ENCODE data around the gene BEND2.
"Not testable (repeated sequence)": the region's sequence is repeated elsewhere in the genome, so short reads cannot be mapped to it uniquely, and the experiment has no call there.

The BEND2 gene

GRCh38 chrX:18220786-18221185 is at the start of gene BEND2:
BEND2 (minus strand) TSS chrX:18220886; CDS start chrX:18220750, 136 bp downstream.
- in situ Hi-C loops (cut with MboI; ENCODE audit: low sequenced_read_pairs) = no loop called here

GRCh38 chrX:18255059-18255458 is 34.4 kb upstream of the BEND2 start:
- in situ Hi-C loops (cut with MboI; ENCODE audit: low sequenced_read_pairs) = no loop called here

DNA sequence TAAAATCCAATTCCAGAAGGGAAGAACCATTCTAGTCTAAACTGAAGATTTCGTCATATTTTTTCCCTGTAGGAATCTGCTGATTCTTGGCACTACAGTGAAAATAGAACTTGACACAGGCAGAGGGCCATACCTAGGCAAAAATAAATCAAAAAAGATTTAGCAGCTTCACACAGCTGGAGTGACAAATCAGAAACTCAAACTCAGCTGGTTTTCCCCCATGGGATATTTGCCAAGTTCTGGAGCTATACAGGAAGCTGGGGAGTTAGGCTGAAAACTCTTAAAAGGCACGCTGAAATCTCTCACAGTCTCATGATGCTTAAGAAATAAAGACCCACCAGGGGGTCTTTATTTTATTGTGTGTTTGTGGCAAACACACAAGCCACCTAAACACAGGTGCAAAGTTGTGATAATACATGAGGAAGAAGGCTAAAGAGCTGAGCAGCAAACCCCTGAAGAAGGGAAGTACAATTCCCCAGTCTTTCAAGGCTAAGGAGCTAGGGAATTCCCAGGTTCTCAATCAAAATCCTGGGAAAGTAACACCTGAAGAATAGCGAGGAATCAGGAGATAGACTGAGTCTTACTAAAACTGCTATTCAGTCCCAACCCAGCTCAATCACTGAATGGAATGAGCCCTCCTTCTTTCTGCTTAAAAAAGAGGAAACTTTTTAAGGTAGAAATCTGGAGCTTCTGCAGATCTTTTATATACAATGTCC is 32.1 kb upstream of the BEND2 start:
- in situ Hi-C loops (cut with MboI; ENCODE audit: low sequenced_read_pairs) = no loop called here

DNA sequence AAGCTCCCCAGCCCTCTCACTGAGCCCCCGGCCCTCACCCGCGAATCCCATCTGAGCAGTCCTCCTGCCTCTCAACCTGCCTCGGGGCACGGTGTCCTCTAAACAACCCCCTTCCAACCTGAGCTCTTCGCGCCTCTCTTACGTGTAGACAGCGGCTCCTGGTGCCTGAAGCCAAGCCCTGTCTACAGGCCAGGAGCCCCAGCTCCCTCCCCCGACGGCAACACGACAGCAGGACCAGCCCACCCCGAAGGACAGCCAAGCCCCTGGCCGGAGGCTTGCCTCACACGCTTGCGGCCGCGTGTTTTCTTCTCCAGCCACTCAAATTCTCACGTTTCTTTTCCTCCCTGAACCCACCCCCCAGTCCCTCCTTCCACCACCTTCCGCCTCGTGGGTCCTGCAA is 9.0 kb upstream of the BEND2 start:
- in situ Hi-C loops (cut with MboI; ENCODE audit: low sequenced_read_pairs) = not testable (repeated sequence)

DNA sequence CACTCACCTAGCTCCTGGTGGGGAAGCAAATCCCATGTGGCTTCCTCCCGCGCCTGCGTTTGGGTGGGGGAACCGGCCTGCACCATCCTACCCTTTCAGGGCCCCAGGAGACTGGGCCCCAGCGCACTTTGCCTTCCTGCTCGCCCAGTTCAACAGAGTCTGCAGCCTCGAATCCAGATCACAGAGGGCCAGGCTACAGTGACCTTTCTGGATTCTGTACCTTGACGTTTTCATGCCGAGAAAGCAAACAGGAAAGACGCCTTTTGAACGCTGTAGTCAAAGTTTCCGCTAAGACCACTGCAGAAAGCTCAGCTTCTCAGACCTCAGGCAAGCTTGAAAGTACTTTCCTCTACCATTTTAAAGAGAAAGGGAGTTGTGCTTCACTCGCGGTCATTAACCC is 7.4 kb upstream of the BEND2 start:
- in situ Hi-C loops (cut with MboI; ENCODE audit: low sequenced_read_pairs) = no loop called here

DNA sequence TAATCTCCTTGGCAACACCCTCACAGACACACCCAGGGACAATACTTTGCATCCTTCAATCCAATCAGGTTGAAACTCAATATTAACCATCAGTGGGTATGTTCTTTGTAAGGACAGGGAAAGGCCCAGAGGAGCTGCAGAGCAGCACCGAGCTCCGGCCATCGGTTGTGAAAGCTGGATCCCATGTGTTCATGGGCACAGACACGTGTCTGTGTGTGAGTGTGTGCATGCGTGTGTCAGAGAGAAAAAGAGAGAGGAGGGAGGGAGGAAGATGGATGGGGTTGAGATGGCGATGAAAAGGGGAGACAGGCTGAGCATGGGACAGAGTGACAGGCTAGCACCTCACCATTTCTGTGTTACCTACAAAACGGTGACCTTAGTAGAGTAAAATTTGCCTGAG is 6.8 kb upstream of the BEND2 start:
- in situ Hi-C loops (cut with MboI; ENCODE audit: low sequenced_read_pairs) = no loop called here

DNA sequence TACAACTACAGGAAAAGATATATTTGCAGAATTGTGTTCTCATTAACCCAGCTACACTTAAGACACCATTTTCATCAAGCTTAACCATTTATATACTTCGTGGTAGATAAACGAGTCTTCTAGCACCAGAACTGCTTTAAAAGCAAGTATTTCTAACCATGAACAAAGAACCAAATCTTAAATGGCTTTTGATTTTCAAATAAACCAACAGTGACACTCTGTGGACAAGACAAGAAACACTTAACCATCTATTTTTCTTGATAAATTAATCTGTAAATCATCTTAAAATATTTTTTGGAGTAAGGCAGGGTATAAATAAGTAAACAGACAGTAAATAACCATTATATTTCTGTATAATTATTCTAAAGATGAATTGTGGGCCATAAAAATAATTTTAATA is 10.2 kb downstream of the BEND2 start:
- in situ Hi-C loops (cut with MboI; ENCODE audit: low sequenced_read_pairs) = no loop called here

DNA sequence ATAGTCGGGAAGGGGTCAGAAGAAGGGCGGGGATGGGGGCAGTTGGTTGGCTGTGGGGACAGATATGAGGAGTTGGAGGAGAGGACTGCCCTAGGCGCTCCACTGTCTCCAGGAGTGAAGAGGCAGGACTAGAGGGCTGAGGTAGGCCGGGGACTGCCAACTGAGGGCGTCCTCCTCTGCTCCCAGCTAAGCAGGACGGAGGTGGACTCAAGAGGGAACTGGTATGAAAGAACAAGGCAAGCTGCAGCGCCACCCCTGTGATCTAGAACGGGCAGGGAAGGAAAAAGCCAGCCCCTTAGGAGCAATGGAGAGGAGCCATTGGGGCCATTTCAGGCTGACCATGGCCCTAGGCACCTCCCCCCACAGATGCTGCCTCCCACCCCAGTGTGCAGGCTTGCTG is 14.0 kb downstream of the BEND2 start:
- in situ Hi-C loops (cut with MboI; ENCODE audit: low sequenced_read_pairs) = no loop called here

DNA sequence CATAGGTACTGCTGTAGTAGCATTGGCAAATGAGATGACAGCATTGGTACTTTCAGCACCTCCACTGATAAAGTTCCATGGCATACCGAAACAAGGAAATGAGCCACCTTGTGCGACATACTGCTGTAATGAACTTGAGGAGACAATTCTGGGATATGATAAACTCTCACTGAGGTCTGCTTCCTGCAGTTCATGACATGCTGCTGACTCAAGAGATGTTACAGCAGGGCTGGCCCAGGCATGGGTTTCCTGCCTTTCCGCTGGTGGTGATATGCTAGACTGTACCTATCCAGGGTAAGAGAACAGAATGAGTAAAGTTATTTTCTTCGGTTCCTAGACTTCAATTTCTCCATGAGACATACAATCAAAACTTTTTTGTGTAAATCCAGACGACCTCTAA is 17.1 kb downstream of the BEND2 start:
- in situ Hi-C loops (cut with MboI; ENCODE audit: low sequenced_read_pairs) = no loop called here

DNA sequence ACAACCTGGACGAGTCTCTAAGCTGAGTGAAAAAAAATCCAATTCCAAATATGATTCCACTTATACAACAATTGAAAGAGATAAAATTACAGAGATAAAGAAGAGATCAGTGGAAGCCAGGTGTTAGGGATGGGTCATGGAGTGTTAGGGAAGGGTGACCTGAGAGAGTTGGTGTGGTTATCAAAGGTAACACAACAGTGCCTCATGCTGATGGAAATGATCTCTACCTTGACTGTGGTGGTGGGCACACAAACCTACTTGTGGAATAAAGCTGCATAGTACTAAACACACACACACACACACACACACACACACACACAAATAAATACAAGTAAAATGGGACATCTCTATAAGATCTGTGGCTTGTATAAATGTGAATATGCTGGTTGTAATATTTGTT is 26.0 kb downstream of the BEND2 start:
- in situ Hi-C loops (cut with MboI; ENCODE audit: low sequenced_read_pairs) = no loop called here

GRCh38 chrX:18179446-18179845 is 41.2 kb downstream of the BEND2 start:
- in situ Hi-C loops (cut with MboI; ENCODE audit: low sequenced_read_pairs) = no loop called here

GRCh38 chrX:18174971-18175370 is 45.7 kb downstream of the BEND2 start:
- in situ Hi-C loops (cut with MboI; ENCODE audit: low sequenced_read_pairs) = no loop called here

DNA sequence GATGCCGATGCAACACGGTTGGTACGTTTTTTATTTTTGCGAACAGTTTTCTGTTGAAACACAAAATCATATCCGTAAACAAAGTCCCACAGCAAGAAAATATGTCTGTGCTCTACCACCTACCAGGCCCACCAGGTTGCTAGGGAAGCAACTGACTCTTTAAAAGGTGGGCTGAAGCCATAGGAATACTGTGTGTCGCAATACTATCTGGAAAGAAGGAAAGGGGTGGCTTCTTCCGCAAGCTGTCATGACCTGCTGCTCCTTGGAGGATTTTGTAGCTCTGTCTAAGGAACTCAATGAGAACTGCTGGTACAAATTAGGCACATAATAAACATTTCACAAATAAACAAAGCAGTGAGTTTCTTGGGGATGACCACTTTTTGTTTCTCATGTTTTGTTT is 46.5 kb downstream of the BEND2 start:
- in situ Hi-C loops (cut with MboI; ENCODE audit: low sequenced_read_pairs) = no loop called here

DNA sequence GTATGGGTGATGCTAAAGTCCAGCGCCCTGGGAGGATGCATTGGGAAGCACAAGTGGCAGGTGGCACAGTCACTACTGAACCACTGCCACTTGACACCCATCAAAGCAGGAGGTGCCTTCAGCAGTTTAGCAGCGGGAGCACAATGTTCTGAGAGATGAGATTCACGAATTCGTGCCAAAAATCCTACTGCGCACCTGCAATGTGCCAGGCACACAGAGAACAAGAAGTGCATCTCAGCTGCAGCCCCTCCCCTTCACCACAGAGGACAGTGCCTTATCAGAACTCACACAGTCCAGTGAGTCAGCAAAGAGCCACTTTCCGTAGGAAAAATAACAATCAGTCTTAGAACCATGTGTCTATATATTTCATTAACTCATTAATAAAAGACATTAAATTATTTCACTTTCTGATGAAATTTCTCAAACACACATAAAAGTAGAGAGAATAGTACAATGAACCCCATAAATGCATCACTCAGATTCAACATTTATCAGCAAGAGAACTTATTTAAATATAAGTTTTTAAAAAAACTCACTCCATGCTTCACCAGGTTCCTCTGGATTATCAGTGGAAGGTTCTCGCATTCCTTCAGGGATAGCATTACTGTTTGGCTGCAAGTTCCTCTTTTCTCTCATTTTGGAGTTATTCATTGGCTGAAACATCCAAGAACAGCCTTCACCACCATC is 47.0 kb downstream of the BEND2 start:
- in situ Hi-C loops (cut with MboI; ENCODE audit: low sequenced_read_pairs) = no loop called here

- in situ Hi-C loops (cut with MboI; ENCODE audit: low sequenced_read_pairs) = no loop called here
Measured at GRCh38 chrX:18172970-18173369, 47.7 kb downstream of the BEND2 start.

DNA sequence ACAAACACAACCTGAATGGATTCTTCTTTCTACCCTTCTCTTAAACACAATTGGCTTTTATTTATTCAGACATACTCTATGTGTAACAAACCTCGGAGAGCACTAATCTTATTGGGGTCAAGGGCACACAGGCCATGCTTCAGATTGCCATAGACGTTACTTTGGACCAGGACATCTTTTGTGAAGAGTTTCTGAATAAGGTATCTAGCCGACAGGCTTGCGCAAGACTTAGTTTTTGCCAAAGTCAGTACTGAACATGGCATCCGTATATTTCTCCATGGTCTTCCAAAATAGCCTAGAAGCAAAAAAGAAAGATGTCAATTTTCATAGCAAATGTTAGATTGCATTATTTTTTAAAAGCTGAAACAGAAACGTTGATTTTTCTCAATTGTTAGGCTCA is 49.8 kb downstream of the BEND2 start:
- in situ Hi-C loops (cut with MboI; ENCODE audit: low sequenced_read_pairs) = no loop called here

GRCh38 chrX:18166068-18166467 is 54.6 kb downstream of the BEND2 start:
- in situ Hi-C loops (cut with MboI; ENCODE audit: low sequenced_read_pairs) = no loop called here

DNA sequence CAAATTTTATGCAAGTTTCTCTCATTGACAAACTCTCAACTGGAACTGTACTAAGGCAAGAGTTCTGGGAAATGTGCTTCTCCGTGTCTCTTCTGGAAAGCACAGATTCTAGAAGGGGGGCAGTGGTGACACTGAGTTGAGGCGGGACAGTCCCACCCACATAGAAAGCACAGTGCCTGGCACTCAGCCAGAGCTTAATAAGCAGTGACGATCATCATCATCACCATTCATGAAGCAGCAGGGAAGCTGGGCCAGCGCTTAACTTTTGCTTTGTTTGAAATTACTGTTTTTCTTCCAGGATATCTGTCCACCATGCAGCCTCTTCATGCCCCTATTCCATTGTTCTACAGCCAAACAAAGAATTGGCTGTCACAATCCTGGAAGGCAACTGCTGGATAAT is 60.3 kb downstream of the BEND2 start:
- in situ Hi-C loops (cut with MboI; ENCODE audit: low sequenced_read_pairs) = no loop called here

GRCh38 chrX:18158963-18159362 is 61.7 kb downstream of the BEND2 start:
- in situ Hi-C loops (cut with MboI; ENCODE audit: low sequenced_read_pairs) = no loop called here

DNA sequence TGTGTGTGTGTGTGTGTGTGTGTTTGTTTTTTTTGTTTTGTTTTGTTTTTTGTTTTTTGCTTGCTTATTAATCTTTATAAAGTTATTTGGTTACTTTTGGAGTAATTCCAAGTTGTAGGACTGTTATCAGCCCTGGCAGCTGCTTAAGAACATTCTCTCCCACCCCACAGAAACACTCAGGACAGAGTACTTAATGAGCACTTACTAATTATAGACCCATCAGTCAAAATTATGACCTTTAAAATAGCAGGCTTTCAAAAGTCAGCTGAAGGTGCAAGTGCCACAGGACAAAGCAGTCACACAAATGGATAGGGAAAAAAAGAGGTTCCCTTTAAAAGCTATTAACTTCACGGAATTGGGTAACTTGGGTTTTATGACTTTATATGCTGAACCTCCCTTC is 69.0 kb downstream of the BEND2 start:
- in situ Hi-C loops (cut with MboI; ENCODE audit: low sequenced_read_pairs) = no loop called here

- in situ Hi-C loops (cut with MboI; ENCODE audit: low sequenced_read_pairs) = no loop called here
Measured at GRCh38 chrX:18151157-18151556, 69.5 kb downstream of the BEND2 start.

DNA sequence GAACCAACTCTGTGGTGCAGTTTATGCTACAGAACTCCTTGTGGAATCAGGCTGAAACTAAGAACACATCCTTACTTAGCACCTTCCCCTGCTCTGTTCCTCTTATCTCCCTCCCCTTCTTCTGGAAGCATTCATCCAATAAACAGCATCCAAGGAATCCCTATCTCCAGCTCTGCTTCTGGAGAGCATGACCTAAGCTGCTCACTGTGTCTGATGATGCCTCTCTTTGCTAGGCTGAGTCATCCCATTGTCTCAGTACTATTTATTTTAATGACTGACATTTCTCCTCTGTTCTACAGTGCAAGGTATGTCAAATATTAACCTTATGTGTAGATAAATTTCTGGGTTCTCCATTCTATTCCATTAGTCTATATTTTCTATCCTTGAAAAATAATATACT is 71.2 kb downstream of the BEND2 start:
- in situ Hi-C loops (cut with MboI; ENCODE audit: low sequenced_read_pairs) = no loop called here

- in situ Hi-C loops (cut with MboI; ENCODE audit: low sequenced_read_pairs) = no loop called here
Measured at GRCh38 chrX:18146954-18147353, 73.7 kb downstream of the BEND2 start.

Data from HL-60/S4 treated with retinoic acid at 250 ng/mL for 4 days and 3 days (cell line).